Renal cortical epithelial cell (primary cell): ENCODE data around the gene EFCAB3. TPM values are rescaled to one million over a fixed set of nuclear protein-coding genes. Genes with fewer than 3 reads are reported as not detected.
"Not testable (repeated sequence)": the region's sequence is repeated elsewhere in the genome, so short reads cannot be mapped to it uniquely, and the experiment has no call there.

Source experiments
- DNase-seq: peaks from one replicate; pipeline ENCODE4 v3.0.0-alpha.2; 2011; ENCODE audit warnings: low read depth
- total RNA-seq: library from RNA; depleted of rRNA; stranded (reverse); fragments of >200 nt; gene quantifications from 2 replicates; pipeline ENCODE4 v1.2.3, GENCODE V29; 2014

Gene EFCAB3
- total RNA-seq, 1 donor from 2014 or later, result not detected

- DNase-seq, result not testable (repeated sequence)
These were observed 84.1 kb downstream of the EFCAB3 start for GRCh38 chr17:62464422-62464821.

- not testable (repeated sequence) for DNase-seq
These were observed 84.9 kb downstream of the EFCAB3 start for GRCh38 chr17:62465271-62465670.

Other genes starting within 250 kb of the EFCAB3 start
- 22.4 and 29.5 TPM in 2 replicates for gene METTL2A, start 43.3 kb downstream of the EFCAB3 start, total RNA-seq
- 43.2 and 85.4 TPM in 2 replicates for gene TLK2, start 98.3 kb downstream of the EFCAB3 start, total RNA-seq
- 50.9 and 150 TPM in 2 replicates for gene MRC2, start 247.1 kb downstream of the EFCAB3 start, total RNA-seq